ENCODE measurements around the gene GSTM2. TPM values are rescaled to one million over a fixed set of nuclear protein-coding genes. Genes with fewer than 3 reads are reported as not detected.

Gene GSTM2
- total and polyA plus RNA-seq, 8 donors, result 10.4 to 193 (median 32.9) TPM

DNA sequence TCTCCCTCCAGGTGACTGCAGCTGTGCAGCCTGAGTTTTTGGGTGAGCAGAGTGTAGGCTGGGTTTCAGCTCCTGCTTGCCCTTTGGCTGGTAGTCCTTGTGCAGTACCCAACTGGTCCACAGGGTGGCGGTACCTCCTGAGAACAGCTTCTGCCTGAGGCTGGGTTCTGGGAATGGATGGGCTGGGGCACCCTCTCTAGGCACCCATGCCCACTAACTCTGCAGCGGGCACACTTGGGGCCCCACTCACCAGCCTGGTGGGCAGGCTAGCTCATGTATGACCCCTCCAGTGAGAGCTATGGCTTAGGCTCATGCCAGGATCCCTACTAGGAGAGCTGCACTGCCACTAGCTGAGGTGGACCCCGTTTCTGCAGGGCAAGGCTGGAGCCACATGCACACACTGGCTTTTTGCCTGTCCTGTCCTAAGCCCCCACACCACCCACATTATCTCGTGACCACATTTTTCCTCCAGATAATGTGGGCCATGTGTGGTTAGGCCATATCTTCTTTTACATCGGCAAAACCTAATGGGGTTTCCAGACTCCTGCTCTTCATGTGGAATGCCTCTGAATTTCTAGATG lies 27.5 kb upstream of the GSTM2 start:
- peaks cover 0 to 6% (median 0%) of the 10 kb centered on the region in 3 donors for H3K4me1 ChIP-seq
- FAIRE-seq (no peak), ATAC-seq (peak; percentile 62 to 89 (median 84)), DNase-seq (peak; percentile 66 to 99 (median 91))
- no peak overlapping the region for H3K27ac ChIP-seq
- H3K4me3 ChIP-seq, result no peak overlapping the region
- intact Hi-C loops (cut with DNase I), result loop anchor here in 1 of 3 donors (5.0 kb wide), 1 partner anchor 132 kb away; no protein-coding TSS in a partner anchor
- no peaks in the 10 kb centered on the region for H3K9me3 ChIP-seq
- no peaks in the 10 kb centered on the region for H3K36me3 ChIP-seq
- 36 to 41% methylated on average over 5 of the region's 5 CpGs for WGBS, 2 donors
- TF ChIP-seq, protein P1, sequence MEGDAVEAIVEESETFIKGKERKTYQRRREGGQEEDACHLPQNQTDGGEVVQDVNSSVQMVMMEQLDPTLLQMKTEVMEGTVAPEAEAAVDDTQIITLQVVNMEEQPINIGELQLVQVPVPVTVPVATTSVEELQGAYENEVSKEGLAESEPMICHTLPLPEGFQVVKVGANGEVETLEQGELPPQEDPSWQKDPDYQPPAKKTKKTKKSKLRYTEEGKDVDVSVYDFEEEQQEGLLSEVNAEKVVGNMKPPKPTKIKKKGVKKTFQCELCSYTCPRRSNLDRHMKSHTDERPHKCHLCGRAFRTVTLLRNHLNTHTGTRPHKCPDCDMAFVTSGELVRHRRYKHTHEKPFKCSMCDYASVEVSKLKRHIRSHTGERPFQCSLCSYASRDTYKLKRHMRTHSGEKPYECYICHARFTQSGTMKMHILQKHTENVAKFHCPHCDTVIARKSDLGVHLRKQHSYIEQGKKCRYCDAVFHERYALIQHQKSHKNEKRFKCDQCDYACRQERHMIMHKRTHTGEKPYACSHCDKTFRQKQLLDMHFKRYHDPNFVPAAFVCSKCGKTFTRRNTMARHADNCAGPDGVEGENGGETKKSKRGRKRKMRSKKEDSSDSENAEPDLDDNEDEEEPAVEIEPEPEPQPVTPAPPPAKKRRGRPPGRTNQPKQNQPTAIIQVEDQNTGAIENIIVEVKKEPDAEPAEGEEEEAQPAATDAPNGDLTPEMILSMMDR (IDR thresholded peaks at IDR 0.05), result peak; percentile 92 to 99 (median 94)
- no peaks in the 10 kb centered on the region for H3K27me3 ChIP-seq

DNA sequence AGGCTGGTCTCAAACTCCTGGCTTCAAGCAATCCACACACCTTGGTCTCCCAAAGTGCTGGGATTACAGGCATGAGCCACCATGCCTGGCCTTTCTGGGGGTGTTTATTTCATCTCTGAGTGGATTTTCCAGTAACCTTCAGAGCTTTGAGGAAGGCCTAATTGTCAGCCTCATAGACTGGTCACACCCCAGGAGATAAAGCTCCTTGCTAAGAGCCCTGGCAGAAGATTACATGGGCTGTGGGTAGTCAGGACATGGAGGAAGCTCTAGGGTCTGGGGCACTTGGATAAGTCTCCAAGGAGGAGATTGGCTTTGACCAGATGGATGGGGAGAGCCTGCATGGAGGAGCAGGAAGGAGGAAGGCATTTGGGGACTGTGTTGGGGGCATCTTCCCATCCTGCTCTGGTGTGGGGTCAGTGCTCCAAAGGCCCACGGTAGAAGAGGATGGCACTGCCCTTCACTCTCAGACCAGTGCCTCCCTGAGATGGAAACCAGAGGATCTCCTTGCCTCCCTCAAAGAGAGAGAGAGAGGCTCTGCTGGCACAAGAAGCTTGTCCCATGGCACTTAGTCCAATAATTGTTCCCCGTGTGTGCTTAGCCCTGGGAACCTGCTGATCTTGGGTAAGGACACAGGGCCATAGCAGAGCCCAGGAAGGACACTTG lies 26.6 kb upstream of the GSTM2 start:
- ATAC-seq (no peak), FAIRE-seq (no peak), DNase-seq (no peak)
- 62 to 77% methylated on average over 2 of the region's 2 CpGs for WGBS, 2 donors
- Histone ChIP-seq H3K9me3 (no peaks in the 10 kb centered on the region), H3K4me3 (no peak overlapping the region), H3K27ac (no peak overlapping the region), H3K36me3 (no peaks in the 10 kb centered on the region), H3K4me1 (peaks cover 0 to 6% (median 0%) of the 10 kb centered on the region in 3 donors), H3K27me3 (no peaks in the 10 kb centered on the region)
- TF ChIP-seq, protein P1 (IDR thresholded peaks at IDR 0.05), result no peak
- intact Hi-C loops (cut with DNase I), result loop anchor here in 1 of 3 donors (5.0 kb wide), 1 partner anchor 131 kb away; no protein-coding TSS in a partner anchor

DNA sequence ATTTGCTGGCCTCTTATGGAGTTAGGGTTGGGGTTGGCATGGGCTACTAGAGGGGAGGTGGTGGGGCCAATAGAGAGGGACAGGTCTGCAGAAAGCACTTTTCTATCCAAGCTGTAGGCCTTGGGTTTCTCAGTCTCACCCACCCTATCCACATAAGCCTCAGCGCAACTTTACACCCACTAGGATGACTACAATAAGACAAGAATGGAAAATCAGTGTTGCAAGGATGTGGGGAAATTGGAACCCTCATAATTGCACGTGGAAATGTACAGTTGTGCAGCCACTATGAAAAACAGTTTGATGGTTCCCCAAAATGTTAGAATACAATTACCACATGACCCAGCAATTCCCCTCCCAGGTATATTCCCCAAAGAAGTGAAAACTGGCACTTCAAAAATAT lies 26.0 kb upstream of the GSTM2 start:
- Histone ChIP-seq H3K4me1 (peaks cover 0 to 6% (median 0%) of the 10 kb centered on the region in 3 donors), H3K27me3 (no peaks in the 10 kb centered on the region), H3K9me3 (no peaks in the 10 kb centered on the region), H3K36me3 (no peaks in the 10 kb centered on the region), H3K4me3 (no peak overlapping the region), H3K27ac (no peak overlapping the region)
- ATAC-seq (no peak), FAIRE-seq (no peak), DNase-seq (no peak)
- WGBS, 2 donors, result 79 to 86% methylated on average over 2 of the region's 2 CpGs
- TF ChIP-seq, protein P1 (IDR thresholded peaks at IDR 0.05), result no peak
- intact Hi-C loops (cut with DNase I), result loop anchor here in 1 of 3 donors (5.0 kb wide), 1 partner anchor 130 kb away; no protein-coding TSS in a partner anchor

DNA sequence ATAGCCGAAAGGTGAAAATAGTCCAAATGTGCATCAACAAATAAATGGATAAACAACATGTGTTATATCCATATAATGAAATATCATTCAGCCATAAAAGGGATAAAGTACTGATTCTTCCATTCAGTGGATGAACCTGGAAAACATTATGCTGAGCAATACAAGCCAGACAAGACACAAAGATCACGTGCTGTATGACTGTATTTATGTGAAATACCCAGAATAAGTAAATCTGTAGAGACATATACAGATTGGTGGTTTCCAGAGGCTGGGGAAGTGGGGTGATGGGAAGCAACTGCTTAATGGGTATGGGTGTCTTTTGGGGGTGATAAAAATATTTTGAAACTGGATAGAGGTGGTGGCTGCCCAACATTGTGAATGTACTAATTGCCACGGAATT lies 25.2 kb upstream of the GSTM2 start:
- no peak overlapping the region for H3K27ac ChIP-seq
- WGBS, 2 donors, result 53 to 55% methylated on average over 3 of the region's 3 CpGs
- ATAC-seq (no peak), FAIRE-seq (no peak), DNase-seq (no peak)
- peaks cover 0 to 6% (median 0%) of the 10 kb centered on the region in 3 donors for H3K4me1 ChIP-seq
- no peaks in the 10 kb centered on the region for H3K27me3 ChIP-seq
- no peak overlapping the region for H3K4me3 ChIP-seq
- H3K36me3 ChIP-seq, result no peaks in the 10 kb centered on the region
- TF ChIP-seq, protein P1 (IDR thresholded peaks at IDR 0.05), result no peak
- no peaks in the 10 kb centered on the region for H3K9me3 ChIP-seq
- intact Hi-C loops (cut with DNase I), result loop anchor here in 1 of 3 donors (5.0 kb wide), 1 partner anchor 130 kb away; no protein-coding TSS in a partner anchor
